SU-DHL-6 (cell line): Measurements from ENCODE around the gene SLC38A6.

Source experiments
- H2AFZ ChIP-seq: fragments of 200-600 bp; sonication (generic); 2 replicates; pipeline ENCODE4 v1.6.1; 2014; ENCODE audit warnings: low read depth, mild to moderate bottlenecking, moderate library complexity, mixed read lengths, antibody characterized with exemption, low read length; ENCODE audit not compliant: severe bottlenecking
- H3F3A ChIP-seq: fragments of 200-600 bp; shearing (Covaris generic); 2 replicates; pipeline ENCODE4 v1.6.0; 2016; ENCODE audit warnings: antibody characterized with exemption, mild to moderate bottlenecking; ENCODE audit not compliant: insufficient read depth
- H3K27ac ChIP-seq: fragments of 200-600 bp; sonication (generic); 2 replicates; pipeline ENCODE4 v1.5.1; 2016; ENCODE audit warnings: low read depth, mild to moderate bottlenecking, low read length, moderate library complexity, mixed read lengths
- H3K27me3 ChIP-seq: fragments of 200-600 bp; sonication (generic), shearing (Covaris generic); 2 replicates; pipeline ENCODE4 v1.6.0; 2014; ENCODE audit warnings: mild to moderate bottlenecking, low read length
- H3K36me3 ChIP-seq: fragments of 200-600 bp; sonication (generic); 2 replicates; pipeline ENCODE4 v1.6.1; 2014; ENCODE audit warnings: mild to moderate bottlenecking, low read length, mixed read lengths
- H3K4me2 ChIP-seq: fragments of 300-600, 200-600 bp; shearing (Covaris generic), sonication (generic); 2 replicates; pipeline ENCODE4 v1.6.0; 2014; ENCODE audit warnings: low read length, low read depth, mild to moderate bottlenecking; ENCODE audit not compliant: poor library complexity, severe bottlenecking
- H3K4me3 ChIP-seq: fragments of 200-600 bp; sonication (generic); 2 replicates; pipeline ENCODE4 v1.5.1; 2014; ENCODE audit warnings: antibody characterized with exemption, low read length, mild to moderate bottlenecking, mixed read lengths; ENCODE audit not compliant: insufficient read depth, poor library complexity, severe bottlenecking
- H3K79me2 ChIP-seq: fragments of 200-600 bp; sonication (generic); 2 replicates; pipeline ENCODE4 v1.6.1; 2014; ENCODE audit warnings: mild to moderate bottlenecking, low read length, moderate library complexity; ENCODE audit not compliant: insufficient read depth
- H3K9ac ChIP-seq: fragments of 200-600 bp; sonication (generic); 2 replicates; pipeline ENCODE4 v1.7.0; 2014; ENCODE audit warnings: mild to moderate bottlenecking, low read length
- H3K9me2 ChIP-seq: fragments of 200-600 bp; sonication (generic); replicated peaks from 2 replicates; pipeline ENCODE4 v1.6.1; 2014; ENCODE audit warnings: low read length; ENCODE audit not compliant: insufficient read depth
- H3K9me3 ChIP-seq: fragments of 200-600 bp; sonication (generic); 2 replicates; pipeline ENCODE4 v1.6.1; 2014; ENCODE audit warnings: low read length, mixed read lengths; ENCODE audit not compliant: insufficient read depth
- H4K20me1 ChIP-seq: fragments of 200-600 bp; sonication (generic); 2 replicates; pipeline ENCODE4 v1.6.1; 2014; ENCODE audit warnings: low read depth, mild to moderate bottlenecking, antibody characterized with exemption, low read length, moderate library complexity, mixed read lengths
- EZH2phosphoT487 ChIP-seq: fragments of 200-600 bp; sonication (generic), shearing (Covaris generic); conservative IDR thresholded peaks from 2 replicates; pipeline ENCODE4 v1.6.1; 2018; ENCODE audit warnings: mild to moderate bottlenecking, antibody characterized with exemption, low read length, moderate library complexity, mixed read lengths
- TF ChIP-seq, protein P1 (sequence below): fragments of 200-600 bp; sonication (generic); IDR thresholded peaks from one replicate; pipeline ENCODE4 v1.5.1; 2017; ENCODE audit warnings: antibody characterized with exemption, mild to moderate bottlenecking, low read length, moderate library complexity; ENCODE audit not compliant: insufficient read depth, poor library complexity, severe bottlenecking

The SLC38A6 gene

GRCh38 chr14:61043506-61043905 is 62.5 kb downstream of the SLC38A6 start:
- Histone ChIP-seq H3K27ac (no peak overlapping the region), H3K4me2 (no peak overlapping the region), H3K9ac (no peak overlapping the region)

GRCh38 chr14:61047021-61047420 is 66.0 kb downstream of the SLC38A6 start:
- Histone ChIP-seq H3K79me2 (no peaks in the 10 kb centered on the region), H3K9ac (no peak overlapping the region), H3K4me3 (no peak overlapping the region), H3K9me3 (no peaks in the 10 kb centered on the region), H3K27me3 (no peaks in the 10 kb centered on the region), H3K27ac (no peak overlapping the region), H3K9me2 (no peaks in the 10 kb centered on the region), H3F3A (0 out of 2 replicates have a peak, but pooled peaks cover 7% of the 10 kb centered on the region), H4K20me1 (no peaks in the 10 kb centered on the region), H3K4me2 (no peak overlapping the region), H3K36me3 (no peaks in the 10 kb centered on the region), H2AFZ (no peak overlapping the region)
- TF ChIP-seq EZH2phosphoT487, result no peak
- TF ChIP-seq, protein P1, sequence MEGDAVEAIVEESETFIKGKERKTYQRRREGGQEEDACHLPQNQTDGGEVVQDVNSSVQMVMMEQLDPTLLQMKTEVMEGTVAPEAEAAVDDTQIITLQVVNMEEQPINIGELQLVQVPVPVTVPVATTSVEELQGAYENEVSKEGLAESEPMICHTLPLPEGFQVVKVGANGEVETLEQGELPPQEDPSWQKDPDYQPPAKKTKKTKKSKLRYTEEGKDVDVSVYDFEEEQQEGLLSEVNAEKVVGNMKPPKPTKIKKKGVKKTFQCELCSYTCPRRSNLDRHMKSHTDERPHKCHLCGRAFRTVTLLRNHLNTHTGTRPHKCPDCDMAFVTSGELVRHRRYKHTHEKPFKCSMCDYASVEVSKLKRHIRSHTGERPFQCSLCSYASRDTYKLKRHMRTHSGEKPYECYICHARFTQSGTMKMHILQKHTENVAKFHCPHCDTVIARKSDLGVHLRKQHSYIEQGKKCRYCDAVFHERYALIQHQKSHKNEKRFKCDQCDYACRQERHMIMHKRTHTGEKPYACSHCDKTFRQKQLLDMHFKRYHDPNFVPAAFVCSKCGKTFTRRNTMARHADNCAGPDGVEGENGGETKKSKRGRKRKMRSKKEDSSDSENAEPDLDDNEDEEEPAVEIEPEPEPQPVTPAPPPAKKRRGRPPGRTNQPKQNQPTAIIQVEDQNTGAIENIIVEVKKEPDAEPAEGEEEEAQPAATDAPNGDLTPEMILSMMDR, result no peak

More at GRCh38 chr14:61043506-61043905, 62.5 kb downstream of the SLC38A6 start:
- no peak overlapping the region for H2AFZ ChIP-seq
- TF ChIP-seq, protein P1, result no peak
- TF ChIP-seq EZH2phosphoT487, result no peak
- H3K4me3 ChIP-seq, result no peak overlapping the region
- H3K36me3 ChIP-seq, result no peaks in the 10 kb centered on the region
- H4K20me1 ChIP-seq, result no peaks in the 10 kb centered on the region
- H3K9me2 ChIP-seq, result no peaks in the 10 kb centered on the region
- H3K79me2 ChIP-seq, result no peaks in the 10 kb centered on the region
- no peaks in the 10 kb centered on the region for H3K27me3 ChIP-seq
- no peaks in the 10 kb centered on the region for H3F3A ChIP-seq
- no peaks in the 10 kb centered on the region for H3K9me3 ChIP-seq

DNA sequence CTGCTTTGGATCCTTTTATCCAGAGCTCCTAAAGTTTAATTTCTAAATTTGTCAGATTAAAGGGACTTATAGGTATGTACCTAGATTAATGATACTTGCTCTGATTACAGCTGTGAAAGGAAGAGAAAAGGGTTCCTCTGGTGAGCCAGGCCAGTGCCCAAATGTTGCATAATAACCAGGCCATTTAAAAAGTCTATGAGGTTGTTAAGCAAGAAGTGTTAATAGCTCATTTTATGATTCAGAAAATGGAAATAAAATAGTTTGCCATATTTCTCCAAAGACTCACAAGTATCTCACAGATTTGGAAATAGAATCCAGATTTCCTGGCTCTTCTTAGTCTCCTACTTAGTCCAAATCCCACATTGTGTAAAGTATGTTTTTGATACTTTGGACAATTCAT is 67.6 kb downstream of the SLC38A6 start:
- H3K27ac ChIP-seq, result no peak overlapping the region
- no peaks in the 10 kb centered on the region for H3K36me3 ChIP-seq
- no peaks in the 10 kb centered on the region for H3K27me3 ChIP-seq
- H3K9me2 ChIP-seq, result no peaks in the 10 kb centered on the region
- no peaks in the 10 kb centered on the region for H4K20me1 ChIP-seq
- H3F3A ChIP-seq, result 0 out of 2 replicates have a peak, but pooled peaks cover 7% of the 10 kb centered on the region
- H3K4me3 ChIP-seq, result no peak overlapping the region
- H3K79me2 ChIP-seq, result no peaks in the 10 kb centered on the region
- H3K4me2 ChIP-seq, result no peak overlapping the region
- no peak overlapping the region for H3K9ac ChIP-seq
- TF ChIP-seq, protein P1, result no peak
- no peaks in the 10 kb centered on the region for H3K9me3 ChIP-seq
- H2AFZ ChIP-seq, result no peak overlapping the region
